HCT116 (cell line): Measurements from ENCODE around the gene IER5L. TPM values are rescaled to one million over a fixed set of nuclear protein-coding genes. Genes with fewer than 3 reads are reported as not detected.

ENCODE experiments used
- ATAC-seq: fragments of 200-7000 bp; cut with Tn5 transposase; 2 replicates; pipeline ENCODE4 v1.9.1; 2020; ENCODE audit warnings: mild to moderate bottlenecking, moderate library complexity
- BruUV-seq: library from RNA; stranded (reverse); fragments of 400-500 nt; replicated peaks from 2 replicates; lab custom pipeline; 2021; lab: Mats Ljungman, UMichigan
- CTCF ChIA-PET: fragments of 300-600 bp; sonication (Branson Sonifier 250); formaldehyde crosslinking; loops from one replicate; lab custom pipeline; 2021; ENCODE audit warnings: antibody characterized with exemption; lab: Charles Lee
- POLR2A ChIA-PET: fragments of 300-600, 350-600 bp; sonication (Branson Sonifier 250); formaldehyde crosslinking; loops from one replicate; lab custom pipeline; 2021; ENCODE audit warnings: antibody characterized with exemption; lab: Charles Lee
- RAD21 ChIA-PET, 2 experiments: fragments of 300-600 bp; sonication (Branson Sonifier 250); formaldehyde crosslinking; loops; one replicate each; lab custom pipeline; 2023; ENCODE audit warnings: low total read pairs in 2 of 2; ENCODE audit not compliant: uncharacterized antibody in 2 of 2, unreplicated experiment in 2 of 2, low non-redundant PET in 1 of 2; lab: Charles Lee
- DNase-seq: peaks from one replicate; pipeline ENCODE4 v3.0.0-alpha.2; 2010; ENCODE audit warnings: low read depth, low spot score
- H2AFZ ChIP-seq: fragments of 200-600 bp; shearing (Covaris generic), sonication (generic); 2 replicates; pipeline ENCODE4 v1.6.1; 2017; ENCODE audit warnings: low read depth, mixed run types, mixed read lengths, antibody characterized with exemption, low read length; ENCODE audit not compliant: poor library complexity, severe bottlenecking
- H3K27ac ChIP-seq: 2 replicates; pipeline ENCODE4 v1.5.1; 2012; ENCODE audit warnings: low read depth, low read length
- H3K27me3 ChIP-seq: fragments of 200-600 bp; sonication (generic); 2 replicates; pipeline ENCODE4 v1.6.1; 2016; ENCODE audit warnings: mixed run types, low read length, mixed read lengths; ENCODE audit not compliant: insufficient read depth
- H3K36me3 ChIP-seq, 2 experiments: fragments of 200-500 bp in 1 of 2; fragments of 200-600 bp in 1 of 2; sonication (Bioruptor generic) in 1 of 2; sonication (generic) in 1 of 2; 2 replicates each; pipeline versions ENCODE4 v1.5.1 to v1.6.1; 2014 to 2016; ENCODE audit warnings: low read length in 2 of 2, inconsistent platforms in 1 of 2, mixed read lengths in 1 of 2, mixed run types in 1 of 2; ENCODE audit not compliant: insufficient read depth in 2 of 2, control insufficient read depth in 1 of 2
- H3K4me1 ChIP-seq, 2 experiments: fragments of 200-600 bp in 1 of 2; sonication (generic) in 1 of 2; 2 replicates each; pipeline versions ENCODE4 v1.5.1 to v1.6.1; 2012 to 2017; ENCODE audit warnings: low read length in 2 of 2, inconsistent platforms in 1 of 2, mild to moderate bottlenecking in 1 of 2, mixed read lengths in 1 of 2, mixed run types in 1 of 2, moderate library complexity in 1 of 2; ENCODE audit not compliant: insufficient read depth in 2 of 2, control insufficient read depth in 1 of 2
- H3K4me2 ChIP-seq: fragments of 200-600 bp; sonication (generic); 2 replicates; pipeline ENCODE4 v1.6.1; 2017; ENCODE audit warnings: mixed run types, low read length, mixed read lengths
- H3K4me3 ChIP-seq, 2 experiments: fragments of 200-600 bp in 1 of 2; sonication (generic) in 1 of 2; replicated peaks in 1 of 2; 2 replicates each; pipeline ENCODE4 v1.5.1; 2011 to 2016; ENCODE audit warnings: low read length in 2 of 2, control low read depth in 1 of 2, low read depth in 1 of 2, mild to moderate bottlenecking in 1 of 2, mixed read lengths in 1 of 2, mixed run types in 1 of 2
- H3K79me2 ChIP-seq: fragments of 200-600 bp; sonication (generic); 2 replicates; pipeline ENCODE4 v1.6.1; 2017; ENCODE audit warnings: mild to moderate bottlenecking, mixed run types, low read length, moderate library complexity, mixed read lengths; ENCODE audit not compliant: insufficient read depth
- H3K9ac ChIP-seq: fragments of 200-600 bp; sonication (generic); 2 replicates; pipeline ENCODE4 v1.6.1; 2016; ENCODE audit warnings: low read length, mixed read lengths
- H3K9me2 ChIP-seq: fragments of 200-600 bp; sonication (generic), shearing (Covaris generic); 2 replicates; pipeline ENCODE4 v1.6.1; 2017; ENCODE audit warnings: mixed run types, mild to moderate bottlenecking, moderate library complexity; ENCODE audit not compliant: insufficient read depth
- H3K9me3 ChIP-seq, 2 experiments: fragments of 200-500 bp in 1 of 2; fragments of 200-600 bp in 1 of 2; sonication (Bioruptor generic) in 1 of 2; sonication (generic) in 1 of 2; 2 replicates each; pipeline ENCODE4 v1.6.1; 2014 to 2017; ENCODE audit warnings: low read length in 2 of 2, mixed read lengths in 2 of 2, inconsistent platforms in 1 of 2, low read depth in 1 of 2, mild to moderate bottlenecking in 1 of 2, mixed run types in 1 of 2, moderate library complexity in 1 of 2; ENCODE audit not compliant: control insufficient read depth in 1 of 2, insufficient read depth in 1 of 2
- H4K20me1 ChIP-seq: fragments of 200-600 bp; sonication (generic), shearing (Covaris generic); 2 replicates; pipeline ENCODE4 v1.6.1; 2017; ENCODE audit warnings: mixed run types, mild to moderate bottlenecking, moderate library complexity; ENCODE audit not compliant: insufficient read depth
- CBX3 ChIP-seq: IDR thresholded peaks from 2 replicates; pipeline ENCODE4 v1.6.1; 2012; ENCODE audit warnings: low read depth
- EZH2 ChIP-seq: fragments of 200-600 bp; sonication (generic); IDR thresholded peaks from 2 replicates; pipeline ENCODE4 v1.6.1; 2017; ENCODE audit warnings: antibody characterized with exemption, mixed run types
- EZH2phosphoT487 ChIP-seq: fragments of 200-600 bp; IDR thresholded peaks from 2 replicates; pipeline ENCODE4 v1.6.1; 2018; ENCODE audit warnings: antibody characterized with exemption, borderline replicate concordance
- POLR2AphosphoS5 ChIP-seq: IDR thresholded peaks from 2 replicates; pipeline ENCODE4 v1.6.1; 2011; ENCODE audit warnings: mild to moderate bottlenecking, low read depth, low read length, moderate library complexity
- RAD21 ChIP-seq: IDR thresholded peaks from 2 replicates; pipeline ENCODE4 v1.6.1; 2012; ENCODE audit warnings: low read depth, mild to moderate bottlenecking
- REST ChIP-seq: IDR thresholded peaks from 2 replicates; pipeline ENCODE4 v1.6.1; 2012; ENCODE audit warnings: low read depth
- SP1 ChIP-seq: IDR thresholded peaks from 2 replicates; pipeline ENCODE4 v1.6.1; 2012; ENCODE audit warnings: low read depth
- SRF ChIP-seq: IDR thresholded peaks from 2 replicates; pipeline ENCODE4 v1.6.1; 2012; ENCODE audit warnings: low read depth
- TCF7L2 ChIP-seq: IDR thresholded peaks from 2 replicates; pipeline ENCODE4 v1.7.0; 2011; ENCODE audit warnings: borderline replicate concordance, inconsistent platforms; ENCODE audit not compliant: insufficient read depth, insufficient read length; ENCODE audit errors: extremely low read depth
- YY1 ChIP-seq: IDR thresholded peaks from 2 replicates; pipeline ENCODE4 v1.6.1; 2011; ENCODE audit warnings: low read length, low read depth, moderate library complexity, mild to moderate bottlenecking; ENCODE audit not compliant: insufficient replicate concordance; ENCODE audit errors: extremely low read depth
- intact Hi-C: fragments of 100-400 bp; cut with micrococcal nuclease; formaldehyde crosslinking; loops from 2 replicates; pipeline ENCODE4 v1.10.0; 2022
- total RNA-seq: library from RNA; stranded (reverse); gene quantifications from one replicate; pipeline ENCODE4 v1.2.1, GENCODE V29; 2021; ENCODE audit not compliant: unreplicated experiment
- TF ChIP-seq, protein P1 (sequence below), 3 experiments: fragments of 200-600 bp in 1 of 3; sonication (generic) in 1 of 3; IDR thresholded peaks in 2 of 3; conservative IDR thresholded peaks in 1 of 3; 2 replicates each; pipeline ENCODE4 v1.5.1; 2012 to 2017; ENCODE audit warnings: low read depth in 2 of 3, low read length in 2 of 3, antibody characterized with exemption in 1 of 3, borderline replicate concordance in 1 of 3, control low read depth in 1 of 3, mild to moderate bottlenecking in 1 of 3, mixed read lengths in 1 of 3, mixed run types in 1 of 3, moderate library complexity in 1 of 3; ENCODE audit not compliant: insufficient read depth in 1 of 3
- TF ChIP-seq, protein P2 (sequence below): IDR thresholded peaks from 2 replicates; pipeline ENCODE4 v1.6.1; 2011; ENCODE audit warnings: mild to moderate bottlenecking, low read length, moderate library complexity; ENCODE audit not compliant: insufficient replicate concordance; ENCODE audit errors: extremely low read depth

IER5L gene
- total RNA-seq, 1 experiment from 2014 or later = 195 TPM

GRCh38 chr9:129191234-129191633, 13.2 kb upstream of the IER5L start:
- BruUV-seq = no TSS peak

More at GRCh38 chr9:129191234-129191633, 13.2 kb upstream of the IER5L start:
- peaks cover 0 to 5% of the 10 kb centered on the region in 2 experiments; a peak in 1 of 4 replicates for H3K9me3 ChIP-seq
- H3K4me2 ChIP-seq = no peak overlapping the region
- POLR2A ChIA-PET = interaction anchor here (1.4 kb wide), 1 partner anchor 13 kb away, joined by 7 read pairs; the partner anchor contains the start of gene IER5L
- H3K9ac ChIP-seq = no peak overlapping the region
- intact Hi-C loops = no loop called here
- H3K36me3 ChIP-seq = no peaks in the 10 kb centered on the region
- DNase-seq = no peak
- CTCF ChIA-PET = no interaction called here
- H3K27me3 ChIP-seq = no peaks in the 10 kb centered on the region
- RAD21 ChIA-PET = no interaction called here
- no peaks in the 10 kb centered on the region for H4K20me1 ChIP-seq
- no peaks in the 10 kb centered on the region for H3K79me2 ChIP-seq
- H3K27ac ChIP-seq = no peak overlapping the region
- no peaks in the 10 kb centered on the region for H3K9me2 ChIP-seq
- H3K4me1 ChIP-seq = no peaks in the 10 kb centered on the region
- TF ChIP-seq SP1 = no peak
- no peak for TF ChIP-seq REST
- no peak for TF ChIP-seq EZH2
- TF ChIP-seq YY1 = no peak
- TF ChIP-seq POLR2AphosphoS5 = no peak
- no peak for TF ChIP-seq SRF
- no peak for TF ChIP-seq TCF7L2
- TF ChIP-seq CBX3 = no peak
- TF ChIP-seq RAD21 = no peak
- TF ChIP-seq, protein P1, sequence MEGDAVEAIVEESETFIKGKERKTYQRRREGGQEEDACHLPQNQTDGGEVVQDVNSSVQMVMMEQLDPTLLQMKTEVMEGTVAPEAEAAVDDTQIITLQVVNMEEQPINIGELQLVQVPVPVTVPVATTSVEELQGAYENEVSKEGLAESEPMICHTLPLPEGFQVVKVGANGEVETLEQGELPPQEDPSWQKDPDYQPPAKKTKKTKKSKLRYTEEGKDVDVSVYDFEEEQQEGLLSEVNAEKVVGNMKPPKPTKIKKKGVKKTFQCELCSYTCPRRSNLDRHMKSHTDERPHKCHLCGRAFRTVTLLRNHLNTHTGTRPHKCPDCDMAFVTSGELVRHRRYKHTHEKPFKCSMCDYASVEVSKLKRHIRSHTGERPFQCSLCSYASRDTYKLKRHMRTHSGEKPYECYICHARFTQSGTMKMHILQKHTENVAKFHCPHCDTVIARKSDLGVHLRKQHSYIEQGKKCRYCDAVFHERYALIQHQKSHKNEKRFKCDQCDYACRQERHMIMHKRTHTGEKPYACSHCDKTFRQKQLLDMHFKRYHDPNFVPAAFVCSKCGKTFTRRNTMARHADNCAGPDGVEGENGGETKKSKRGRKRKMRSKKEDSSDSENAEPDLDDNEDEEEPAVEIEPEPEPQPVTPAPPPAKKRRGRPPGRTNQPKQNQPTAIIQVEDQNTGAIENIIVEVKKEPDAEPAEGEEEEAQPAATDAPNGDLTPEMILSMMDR (IDR thresholded peaks at IDR 0.05 in 2 of 3, conservative IDR thresholded peaks at IDR 0.05 in 1 of 3; ENCODE audit: borderline replicate concordance in 1 of 3, insufficient read depth in 1 of 3, low read depth in 2 of 3, low read length in 2 of 3) = no peak
- TF ChIP-seq EZH2phosphoT487 = no peak
- TF ChIP-seq, protein P2, sequence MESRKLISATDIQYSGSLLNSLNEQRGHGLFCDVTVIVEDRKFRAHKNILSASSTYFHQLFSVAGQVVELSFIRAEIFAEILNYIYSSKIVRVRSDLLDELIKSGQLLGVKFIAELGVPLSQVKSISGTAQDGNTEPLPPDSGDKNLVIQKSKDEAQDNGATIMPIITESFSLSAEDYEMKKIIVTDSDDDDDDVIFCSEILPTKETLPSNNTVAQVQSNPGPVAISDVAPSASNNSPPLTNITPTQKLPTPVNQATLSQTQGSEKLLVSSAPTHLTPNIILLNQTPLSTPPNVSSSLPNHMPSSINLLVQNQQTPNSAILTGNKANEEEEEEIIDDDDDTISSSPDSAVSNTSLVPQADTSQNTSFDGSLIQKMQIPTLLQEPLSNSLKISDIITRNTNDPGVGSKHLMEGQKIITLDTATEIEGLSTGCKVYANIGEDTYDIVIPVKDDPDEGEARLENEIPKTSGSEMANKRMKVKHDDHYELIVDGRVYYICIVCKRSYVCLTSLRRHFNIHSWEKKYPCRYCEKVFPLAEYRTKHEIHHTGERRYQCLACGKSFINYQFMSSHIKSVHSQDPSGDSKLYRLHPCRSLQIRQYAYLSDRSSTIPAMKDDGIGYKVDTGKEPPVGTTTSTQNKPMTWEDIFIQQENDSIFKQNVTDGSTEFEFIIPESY = no peak
- TF ChIP-seq, all 23 proteins: peak for 0
- H3K4me3 ChIP-seq = no peak overlapping the region
- ATAC-seq = no peak
- no peak overlapping the region for H2AFZ ChIP-seq
